HepG2 (cell line): ENCODE data around the gene SYNGR2. TPM values are rescaled to one million over a fixed set of nuclear protein-coding genes. Genes with fewer than 3 reads are reported as not detected.

Source experiments
- GLI4 ChIP-seq: sonication (generic); formaldehyde crosslinking; IDR thresholded peaks from 2 replicates; pipeline ENCODE4 v1.5.1; 2020; ENCODE audit warnings: missing genetic modification reagents, mild to moderate bottlenecking, moderate library complexity, borderline replicate concordance
- GRHL1 ChIP-seq: sonication (generic); formaldehyde crosslinking; conservative IDR thresholded peaks from 2 replicates; pipeline ENCODE4 v1.8.0; 2022; ENCODE audit warnings: missing genetic modification reagents
- HNF4A ChIP-seq: sonication (generic); formaldehyde crosslinking; IDR thresholded peaks from 2 replicates; pipeline ENCODE4 v1.4.0; 2020; ENCODE audit warnings: missing genetic modification reagents
- JUN ChIP-seq: sonication (generic); formaldehyde crosslinking; IDR thresholded peaks from 2 replicates; pipeline ENCODE4 v1.4.0; 2020; ENCODE audit warnings: mild to moderate bottlenecking, missing genetic modification reagents
- LCORL ChIP-seq, 2 experiments: fragments of 450-650 bp in 1 of 2; sonication (generic) in 1 of 2; formaldehyde crosslinking in 1 of 2; IDR thresholded peaks; 2 replicates each; pipeline versions ENCODE4 v1.5.0 to v1.6.1; 2017 to 2020; ENCODE audit warnings: antibody characterized with exemption in 1 of 2, missing genetic modification reagents in 1 of 2
- MZF1 ChIP-seq: sonication (generic); formaldehyde crosslinking; IDR thresholded peaks from 2 replicates; pipeline ENCODE4 v1.8.1; 2023; ENCODE audit warnings: mild to moderate bottlenecking, missing genetic modification reagents, borderline replicate concordance
- PLSCR1 ChIP-seq: sonication (generic); formaldehyde crosslinking; IDR thresholded peaks from 2 replicates; pipeline ENCODE4 v1.5.0; 2020; ENCODE audit warnings: missing genetic modification reagents, mild to moderate bottlenecking, borderline replicate concordance
- POGK ChIP-seq: sonication (generic); formaldehyde crosslinking; conservative IDR thresholded peaks from 2 replicates; pipeline ENCODE4 v1.8.0; 2022; ENCODE audit warnings: mild to moderate bottlenecking, moderate library complexity, missing genetic modification reagents
- SIN3B ChIP-seq: fragments of 150-350 bp; IDR thresholded peaks from 2 replicates; pipeline ENCODE4 v1.6.1; 2014; ENCODE audit warnings: low read length
- SMYD3 ChIP-seq: sonication (generic); formaldehyde crosslinking; IDR thresholded peaks from 2 replicates; pipeline ENCODE4 v1.8.1; 2023; ENCODE audit warnings: mild to moderate bottlenecking, missing genetic modification reagents
- UBTF ChIP-seq: sonication (generic); formaldehyde crosslinking; IDR thresholded peaks from 2 replicates; pipeline ENCODE4 v1.4.0; 2020; ENCODE audit warnings: mild to moderate bottlenecking, missing genetic modification reagents
- USF2 ChIP-seq, 2 experiments: sonication (generic) in 1 of 2; formaldehyde crosslinking in 1 of 2; IDR thresholded peaks; 2 replicates each; pipeline versions ENCODE4 v1.5.1 to v1.6.1; 2011 to 2020; ENCODE audit warnings: borderline replicate concordance in 1 of 2, low read depth in 1 of 2, low read length in 1 of 2, mild to moderate bottlenecking in 1 of 2, missing genetic modification reagents in 1 of 2, moderate library complexity in 1 of 2
- ZFP1 ChIP-seq: IDR thresholded peaks from 2 replicates; pipeline ENCODE4 v1.6.1; 2016
- ZNF326 ChIP-seq: sonication (generic); formaldehyde crosslinking; IDR thresholded peaks from 2 replicates; pipeline ENCODE4 v1.4.0; 2020; ENCODE audit warnings: missing genetic modification reagents, borderline replicate concordance
- ZNF329 ChIP-seq: sonication (generic); formaldehyde crosslinking; IDR thresholded peaks from 2 replicates; pipeline ENCODE4 v1.9.0; 2021; ENCODE audit warnings: low read depth, mild to moderate bottlenecking, missing genetic modification reagents
- ZNF350 ChIP-seq: sonication (generic); formaldehyde crosslinking; IDR thresholded peaks from 2 replicates; pipeline ENCODE4 v1.4.0; 2020; ENCODE audit warnings: mild to moderate bottlenecking, low read depth, missing genetic modification reagents, borderline replicate concordance
- ZNF709 ChIP-seq: sonication (generic); formaldehyde crosslinking; IDR thresholded peaks from 2 replicates; pipeline ENCODE4 v1.5.0; 2020; ENCODE audit warnings: mild to moderate bottlenecking, missing genetic modification reagents
- ZSCAN30 ChIP-seq: sonication (generic); formaldehyde crosslinking; IDR thresholded peaks from 2 replicates; pipeline ENCODE4 v1.5.0; 2020; ENCODE audit warnings: mild to moderate bottlenecking, missing genetic modification reagents
- polyA plus RNA-seq, 8 experiments: library from polyadenylated mRNA; depleted of rRNA in 3 of 8; stranded (reverse) in 7 of 8; unstranded in 1 of 8; fragments of >200 nt; fragmentation: Illumina TruSeq in 4 of 8; extraction: Trizol in 4 of 8; gene quantifications; 2 replicates each; pipeline versions ENCODE4 v1.2.1 to v1.2.3, GENCODE V29; 2011 to 2016; ENCODE audit warnings: low read depth in 4 of 8, missing spikeins in 1 of 8, mixed read lengths in 1 of 8; ENCODE audit not compliant: insufficient read depth in 1 of 8
- total RNA-seq, 5 experiments: library from RNA; depleted of rRNA; stranded (reverse); fragments of >200 nt; fragmentation: Illumina TruSeq; extraction: Trizol; gene quantifications; 2 replicates each; pipeline ENCODE4 v1.2.3, GENCODE V29; 2016; ENCODE audit warnings: low read depth in 1 of 5

SYNGR2 gene
- total and polyA plus RNA-seq, 2 of the 13 experiments (the other 11 are each of a cell fraction or from before 2014, with no cell fraction given): 46.7 to 170 TPM

- TF ChIP-seq PLSCR1 (CRISPR knock-in tag) (no peak; the same call in 1 of the 2 replicates), HNF4A (CRISPR knock-in tag) (0 out of 2 replicates have a peak, but pooled peaks have one; percentile 27), USF2 (IDR thresholded peaks at IDR 0.05; ENCODE audit: low read depth, low read length) (no peak), USF2 (CRISPR knock-in tag; IDR thresholded peaks at IDR 0.05; ENCODE audit: borderline replicate concordance) (no peak), ZNF350 (CRISPR knock-in tag) (peak; percentile 87), SIN3B (peak; percentile 85), POGK (CRISPR knock-in tag) (peak; percentile 100), ZNF709 (CRISPR knock-in tag) (0 out of 2 replicates have a peak, but pooled peaks have one; percentile 28), MZF1 (CRISPR knock-in tag) (0 out of 2 replicates have a peak, but pooled peaks have one; percentile 17), UBTF (CRISPR knock-in tag) (no peak), ZNF329 (CRISPR knock-in tag) (peak; percentile 56; the same call in 1 of the 2 replicates), ZFP1 (CRISPR knock-in tag) (no peak), JUN (CRISPR knock-in tag) (peak; percentile 28; the same call in 1 of the 2 replicates), GRHL1 (CRISPR knock-in tag) (peak; percentile 95), SMYD3 (peak; percentile 100), GLI4 (CRISPR knock-in tag) (0 out of 2 replicates have a peak, but pooled peaks have one; percentile 50), ZSCAN30 (peak; percentile 85; the same call in 1 of the 2 replicates), ZNF326 (CRISPR knock-in tag) (no peak), LCORL (IDR thresholded peaks at IDR 0.05) (no peak), LCORL (CRISPR knock-in tag; IDR thresholded peaks at IDR 0.05) (peak; percentile 92)
These were observed 18.6 kb downstream of the SYNGR2 start, which contains the start of the genes AFMID and TK1 (continued) for GRCh38 chr17:78186692-78187595.
